Activated naive CD8-positive, alpha-beta T cell treated with anti-CD3 and anti-CD28 coated beads, Interleukin-2, amount 50 U/mL, for 16 hours (primary cell): ENCODE measurements around the gene EIF5AL1.
"Not testable (repeated sequence)": the region's sequence is repeated elsewhere in the genome, so short reads cannot be mapped to it uniquely, and the experiment has no call there.

Source experiments
- DNase-seq: peaks from one replicate; pipeline ENCODE4 v3.0.0-alpha.2; 2020; ENCODE audit warnings: low read depth, low spot score

Gene EIF5AL1

GRCh38 chr10:79509306-79509933, 2.9 kb upstream of the EIF5AL1 start:
- not testable (repeated sequence) for DNase-seq

DNA sequence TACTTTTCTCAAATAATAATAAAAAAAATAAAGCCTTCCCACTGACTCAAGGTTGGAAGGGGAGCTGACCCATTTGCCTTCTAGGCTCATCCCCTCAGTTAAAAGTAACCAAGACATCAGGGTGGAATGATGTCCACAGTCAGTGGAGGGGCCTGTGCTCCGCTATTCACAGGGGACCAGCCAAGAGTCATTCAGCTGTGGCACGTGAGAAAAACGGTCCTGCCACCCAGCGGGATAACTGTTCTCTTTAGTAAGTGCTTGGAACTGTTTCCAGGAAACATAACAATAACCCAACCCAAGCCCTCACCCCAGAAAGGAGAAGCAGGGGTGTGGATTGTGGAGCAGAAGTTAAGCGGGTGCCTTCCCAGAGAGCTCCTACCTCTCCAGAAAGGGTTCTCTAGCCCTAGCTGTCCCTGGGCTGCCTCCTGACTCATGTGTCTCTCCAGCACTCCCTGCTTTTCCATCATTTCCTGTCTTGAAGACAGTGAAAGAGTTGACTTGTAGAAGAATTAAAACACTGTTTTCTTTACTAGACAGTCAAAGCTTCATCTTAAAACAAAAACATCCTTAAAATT, 2.3 kb upstream of the EIF5AL1 start:
- DNase-seq: not testable (repeated sequence)

DNA sequence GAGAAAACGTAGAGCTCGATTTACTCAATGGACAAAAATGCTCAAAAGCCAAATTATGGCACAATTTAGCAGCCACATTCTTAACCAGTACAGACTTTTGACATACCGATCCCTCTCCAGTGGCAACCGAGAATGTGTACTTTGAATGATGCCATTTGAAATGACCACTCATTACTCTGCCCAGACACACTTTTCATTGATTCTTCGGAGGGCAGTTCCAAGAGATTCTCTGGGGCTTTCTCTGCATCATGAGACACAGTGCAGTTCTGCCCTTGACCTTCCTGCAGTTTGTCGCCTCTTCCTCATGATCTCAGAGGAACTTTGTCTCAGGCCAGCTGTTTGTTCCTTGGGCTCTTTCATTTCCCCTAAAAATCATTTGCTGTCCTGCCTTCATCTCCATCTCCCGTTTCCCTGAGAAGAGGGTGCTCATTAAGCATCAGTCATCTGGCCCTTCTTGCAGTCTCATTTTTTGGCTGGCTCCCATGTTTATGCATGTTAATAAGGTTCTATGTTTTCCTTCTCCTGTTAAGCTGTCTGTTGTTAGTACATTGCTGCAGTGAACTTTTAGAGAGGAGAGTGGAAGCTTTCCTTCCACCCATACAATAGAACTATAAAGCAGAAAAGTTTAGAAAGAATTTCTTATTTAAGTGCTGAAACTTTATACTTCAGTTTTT, 4.3 kb downstream of the EIF5AL1 start:
- DNase-seq: not testable (repeated sequence)

- not testable (repeated sequence) for DNase-seq
Measured at GRCh38 chr10:79517567-79517966, 5.2 kb downstream of the EIF5AL1 start.

GRCh38 chr10:79521751-79522150, 9.4 kb downstream of the EIF5AL1 start:
- DNase-seq: not testable (repeated sequence)

- DNase-seq: not testable (repeated sequence)
Measured at GRCh38 chr10:79522464-79522863, 10.1 kb downstream of the EIF5AL1 start.

DNA sequence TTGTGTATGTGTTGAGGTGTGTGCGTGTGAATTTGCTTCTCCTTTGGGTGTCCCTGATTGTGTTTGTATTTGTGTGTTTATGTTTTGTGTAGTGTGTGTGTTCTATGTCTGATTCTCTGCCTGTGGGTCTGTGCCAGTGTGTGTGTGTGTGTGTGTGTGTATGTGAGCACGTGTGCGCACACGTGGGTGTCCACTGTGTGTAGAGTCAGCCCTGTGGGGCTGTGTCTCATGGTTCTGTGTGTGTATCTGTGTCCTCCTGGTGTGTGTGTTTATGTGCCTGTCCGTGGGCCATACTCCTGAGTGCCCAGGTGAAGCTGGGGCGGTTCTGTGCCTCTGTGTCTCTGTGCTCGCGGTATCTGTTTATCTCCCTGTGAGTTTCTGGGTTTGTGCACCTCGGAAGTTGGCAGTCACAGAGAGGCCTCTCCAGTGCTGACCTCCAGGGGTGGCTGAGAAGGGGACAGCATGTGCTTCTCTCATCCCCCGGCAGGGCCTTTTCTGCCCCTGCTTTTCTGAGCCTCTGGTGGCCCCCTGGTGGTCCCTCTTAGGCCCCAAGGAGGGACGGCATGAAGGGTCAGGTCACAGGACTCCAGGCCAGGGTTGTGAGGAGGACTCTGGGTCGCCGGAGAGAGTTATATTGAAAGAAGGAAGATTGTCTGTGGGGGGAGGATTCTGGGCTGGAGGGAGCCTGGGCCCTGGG, 11.0 kb downstream of the EIF5AL1 start:
- not testable (repeated sequence) for DNase-seq

DNA sequence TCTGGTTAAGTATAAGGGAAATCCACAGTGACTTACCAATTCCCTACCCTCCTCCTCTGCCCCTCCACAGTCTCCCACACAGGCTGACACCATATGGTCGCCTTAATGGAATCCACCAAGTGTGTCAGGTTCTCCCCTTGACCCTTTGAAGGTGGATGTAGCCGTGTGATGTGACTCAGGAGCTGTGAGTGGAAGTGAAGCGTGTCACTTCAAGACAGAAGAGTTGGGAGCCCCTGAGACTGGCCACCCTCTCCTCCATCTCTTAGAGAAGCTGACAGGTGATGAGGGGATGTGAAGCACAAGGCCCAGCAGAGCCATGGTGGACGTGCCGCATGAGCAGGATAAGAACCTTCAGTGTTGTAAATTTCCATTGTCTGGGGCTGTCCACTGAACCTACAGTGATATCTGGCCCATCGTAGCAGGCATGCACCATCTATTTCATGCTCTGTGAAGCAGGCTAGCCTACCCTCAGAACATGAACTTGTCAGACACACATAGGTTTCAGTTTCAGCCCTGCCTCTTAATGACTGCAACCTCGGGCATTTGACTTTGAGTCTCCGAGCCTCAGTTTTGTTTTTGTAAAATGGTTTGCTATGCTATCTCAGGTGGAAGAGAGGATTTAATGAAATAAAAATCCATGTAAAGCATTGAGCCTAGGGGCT, 12.8 kb downstream of the EIF5AL1 start:
- not testable (repeated sequence) for DNase-seq

DNA sequence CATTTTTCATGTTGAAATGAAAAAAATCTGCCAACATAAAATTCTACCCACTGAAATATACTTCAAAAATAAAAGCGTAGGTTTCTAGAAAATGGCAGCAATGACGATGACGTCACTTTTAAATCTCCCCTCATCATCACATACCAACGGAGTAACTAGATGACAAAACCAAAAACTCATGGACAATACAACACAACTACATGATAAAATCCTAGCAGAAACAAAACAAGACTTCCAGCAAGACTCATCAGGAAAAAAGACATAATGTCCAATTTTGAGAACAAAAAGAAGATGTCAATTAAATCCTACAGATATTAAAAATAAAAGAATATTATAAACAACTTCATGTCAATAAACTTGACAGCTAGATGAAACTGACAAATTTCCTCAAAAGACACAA, 15.9 kb downstream of the EIF5AL1 start:
- DNase-seq: not testable (repeated sequence)

DNA sequence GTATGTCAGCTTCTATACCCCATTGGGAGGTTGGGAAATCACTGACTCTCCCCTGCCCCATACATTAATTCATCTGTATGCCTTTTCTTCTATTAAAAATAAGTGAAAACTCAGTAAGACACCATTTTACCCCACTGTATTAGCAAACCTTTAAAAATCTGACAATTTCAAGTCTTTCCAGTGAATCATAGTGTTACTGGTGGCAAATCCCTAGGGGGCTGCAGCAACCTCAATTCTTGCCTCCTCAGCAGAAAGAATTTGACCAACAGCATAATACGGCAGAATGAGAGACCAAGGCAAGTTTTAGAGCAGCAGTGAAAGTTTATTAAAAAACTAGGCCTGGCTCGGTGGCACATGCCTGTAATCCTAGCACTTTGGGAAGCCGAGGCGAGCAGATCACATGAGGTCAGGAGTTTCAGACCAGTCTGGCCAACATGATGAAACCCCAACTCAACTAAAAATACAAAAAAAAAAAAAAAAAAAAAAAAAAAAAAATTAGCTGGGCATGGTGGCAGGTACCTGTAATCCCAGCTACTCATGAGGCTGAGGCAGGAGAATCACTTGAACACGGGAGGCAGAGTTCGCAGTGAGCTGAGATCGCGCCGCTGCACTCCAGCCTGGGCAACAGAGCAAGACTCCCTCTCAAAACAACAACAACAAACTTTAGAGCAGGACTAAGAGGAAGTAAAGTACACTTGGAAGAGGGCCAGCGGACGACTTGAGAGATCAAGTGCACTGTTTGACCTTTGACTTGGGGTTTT, 21.0 kb downstream of the EIF5AL1 start:
- DNase-seq: not testable (repeated sequence)

- DNase-seq: not testable (repeated sequence)
Measured at GRCh38 chr10:79533903-79534175, 21.5 kb downstream of the EIF5AL1 start.

- DNase-seq: not testable (repeated sequence)
Measured at GRCh38 chr10:79538311-79538710, 26.0 kb downstream of the EIF5AL1 start.

- not testable (repeated sequence) for DNase-seq
Measured at GRCh38 chr10:79540930-79541329, 28.6 kb downstream of the EIF5AL1 start.

DNA sequence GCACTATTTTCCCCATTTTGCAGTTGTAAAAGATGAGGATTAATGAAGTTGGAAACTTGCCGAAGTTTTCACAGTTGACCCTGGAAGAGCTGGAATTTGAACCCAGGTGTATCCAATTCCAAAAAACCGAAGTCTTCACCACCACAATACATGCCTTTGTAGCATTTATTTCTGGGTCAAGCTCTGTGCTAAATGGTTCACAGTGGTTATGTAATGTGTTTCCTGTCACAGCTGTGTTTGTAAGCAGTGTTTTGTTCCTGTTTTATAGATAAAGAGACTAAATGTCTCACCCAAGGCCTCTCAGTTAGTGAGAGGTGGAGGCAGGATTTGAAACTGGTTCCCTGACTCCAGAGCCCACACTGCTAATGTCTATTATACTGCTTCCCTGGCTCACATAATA, 30.3 kb downstream of the EIF5AL1 start:
- DNase-seq: no peak

DNA sequence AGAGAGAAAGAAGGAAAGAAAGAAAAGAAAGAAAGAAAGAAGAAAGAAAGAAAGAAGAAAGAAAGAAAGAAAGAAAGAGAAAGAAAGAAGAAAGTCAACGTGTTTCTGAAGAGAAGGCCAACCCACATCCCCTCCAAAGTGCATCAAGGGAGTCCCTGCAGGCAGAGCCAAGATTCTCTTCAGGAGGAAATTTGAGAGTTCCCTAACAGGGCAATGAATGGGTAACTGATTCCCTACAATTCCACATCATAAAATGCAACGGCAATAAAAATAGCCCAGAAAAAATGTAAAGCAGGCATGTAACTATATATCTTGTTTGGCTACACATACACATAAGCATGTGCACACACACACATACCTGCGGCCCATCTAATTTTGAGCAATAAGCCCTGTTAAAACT, 32.1 kb downstream of the EIF5AL1 start:
- DNase-seq: not testable (repeated sequence)

DNA sequence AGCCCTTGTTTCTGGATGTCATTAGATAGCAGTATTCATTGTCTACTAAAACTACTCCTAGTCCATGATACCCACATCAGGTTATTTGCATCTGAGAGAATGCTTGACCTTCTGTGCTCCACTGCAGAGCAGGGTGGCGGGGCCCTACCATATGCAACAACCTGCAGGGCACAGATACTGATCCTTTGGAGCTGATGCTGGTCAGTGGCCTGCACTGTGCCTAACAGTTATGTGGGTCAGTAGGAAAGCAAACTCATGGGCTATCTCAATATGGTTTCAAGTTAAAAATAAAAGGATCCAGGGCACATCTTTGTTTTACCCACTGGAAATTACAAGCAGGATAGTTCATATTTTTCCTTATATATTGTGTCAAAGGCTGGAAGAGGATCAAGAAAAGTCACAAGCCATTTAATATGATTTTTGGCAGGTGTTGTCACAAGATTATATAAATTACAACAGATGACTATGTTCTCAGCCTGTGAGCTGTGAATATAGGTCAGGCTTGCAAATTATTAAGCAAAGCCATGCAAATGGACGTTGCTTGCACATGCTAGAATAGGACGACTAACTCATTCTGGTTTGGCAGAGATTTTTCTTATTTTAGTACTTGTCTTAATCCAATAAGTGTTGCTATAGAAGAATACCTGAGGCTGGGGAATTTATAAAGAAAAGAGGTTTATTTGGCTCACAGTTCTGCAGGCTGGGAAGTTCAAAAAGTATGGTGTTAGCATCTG, 32.8 kb downstream of the EIF5AL1 start:
- not testable (repeated sequence) for DNase-seq

- not testable (repeated sequence) for DNase-seq
Measured at GRCh38 chr10:79547128-79547527, 34.8 kb downstream of the EIF5AL1 start.

- DNase-seq: no peak
Measured at GRCh38 chr10:79547973-79548372, 35.6 kb downstream of the EIF5AL1 start.

GRCh38 chr10:79552143-79552542, 39.8 kb downstream of the EIF5AL1 start:
- DNase-seq: no peak
